IMR-90 (cell line): Measurements from ENCODE around the gene ABR. TPM values are rescaled to one million over a fixed set of nuclear protein-coding genes. Genes with fewer than 3 reads are reported as not detected.

ENCODE experiments used
- ATAC-seq: fragments of 200-7000 bp; cut with Tn5 transposase; 2 replicates; pipeline ENCODE4 v1.9.1; 2020; ENCODE audit warnings: low read depth, mild to moderate bottlenecking, moderate library complexity
- BruUV-seq: library from RNA; stranded (reverse); fragments of 400-500 nt; replicated peaks from 2 replicates; lab custom pipeline; 2021; lab: Mats Ljungman, UMichigan
- CTCF ChIA-PET: fragments of 300-600 bp; formaldehyde crosslinking; extraction: SDS; loops from one replicate; lab custom pipeline; 2021; ENCODE audit warnings: antibody characterized with exemption; lab: Yijun Ruan, JAX
- POLR2A ChIA-PET: fragments of 300-600 bp; sonication (Branson Sonifier 250); formaldehyde crosslinking; loops from one replicate; lab custom pipeline; 2022; ENCODE audit warnings: antibody characterized with exemption; ENCODE audit not compliant: unreplicated experiment; lab: Charles Lee
- DNase-seq: peaks from one replicate; pipeline ENCODE4 v3.0.0; 2013
- H2AFZ ChIP-seq: replicated peaks from 2 replicates; pipeline ENCODE3; 2013; ENCODE audit warnings: low read length, mild to moderate bottlenecking; ENCODE audit not compliant: poor library complexity
- H2AK5ac ChIP-seq: 2 replicates; pipeline ENCODE4 v1.6.1; 2013; ENCODE audit warnings: low read depth, low read length, inconsistent platforms
- H2AK9ac ChIP-seq: replicated peaks from 2 replicates; pipeline ENCODE3; 2013; ENCODE audit warnings: mild to moderate bottlenecking, low read depth, low read length, moderate library complexity; ENCODE audit not compliant: poor library complexity
- H2BK120ac ChIP-seq: 2 replicates; pipeline ENCODE4 v1.6.1; 2013; ENCODE audit warnings: low read depth, low read length, inconsistent platforms
- H2BK15ac ChIP-seq: 3 replicates; pipeline ENCODE4 v1.6.1; 2013; ENCODE audit warnings: low read depth, low read length, inconsistent platforms
- H2BK20ac ChIP-seq: 2 replicates; pipeline ENCODE4 v1.6.1; 2013; ENCODE audit warnings: low read depth, mild to moderate bottlenecking, inconsistent platforms, low read length, moderate library complexity
- H2BK5ac ChIP-seq: 2 replicates; pipeline ENCODE4 v1.6.1; 2013; ENCODE audit warnings: mild to moderate bottlenecking, low read depth, low read length, inconsistent platforms; ENCODE audit not compliant: poor library complexity, severe bottlenecking
- H3K14ac ChIP-seq: replicated peaks from 2 replicates; pipeline ENCODE4 v1.6.1; 2013; ENCODE audit warnings: low read depth, low read length, inconsistent platforms
- H3K18ac ChIP-seq: 2 replicates; pipeline ENCODE4 v1.6.1; 2013; ENCODE audit warnings: low read depth, low read length, control low read depth
- H3K23ac ChIP-seq: 2 replicates; pipeline ENCODE4 v1.6.1; 2013; ENCODE audit warnings: low read depth, low read length, inconsistent platforms
- H3K27ac ChIP-seq: 2 replicates; pipeline ENCODE4 v1.5.1; 2013; ENCODE audit warnings: mild to moderate bottlenecking, control low read depth, low read length; ENCODE audit not compliant: insufficient read depth
- H3K27me3 ChIP-seq: 2 replicates; pipeline ENCODE4 v1.6.1; 2013; ENCODE audit warnings: low read length; ENCODE audit not compliant: control insufficient read depth, insufficient read depth
- H3K36me3 ChIP-seq: 2 replicates; pipeline ENCODE4 v1.6.1; 2013; ENCODE audit warnings: low read length, mixed read lengths; ENCODE audit not compliant: control insufficient read depth, insufficient read depth
- H3K4ac ChIP-seq: 2 replicates; pipeline ENCODE4 v1.6.1; 2013; ENCODE audit warnings: low read depth, low read length, inconsistent platforms
- H3K4me1 ChIP-seq: 2 replicates; pipeline ENCODE4 v1.6.1; 2013; ENCODE audit warnings: low read length, mixed read lengths; ENCODE audit not compliant: control insufficient read depth, insufficient read depth
- H3K4me2 ChIP-seq: 2 replicates; pipeline ENCODE4 v1.6.1; 2013; ENCODE audit warnings: low read depth, mild to moderate bottlenecking, control low read depth, low read length, moderate library complexity
- H3K4me3 ChIP-seq: 2 replicates; pipeline ENCODE4 v1.5.1; 2013; ENCODE audit warnings: low read depth, mild to moderate bottlenecking, control low read depth, low read length, moderate library complexity; ENCODE audit not compliant: insufficient read depth
- H3K56ac ChIP-seq: 2 replicates; pipeline ENCODE4 v1.6.1; 2013; ENCODE audit warnings: low read length, inconsistent platforms; ENCODE audit not compliant: insufficient read depth; ENCODE audit errors: extremely low read depth
- H3K79me1 ChIP-seq, 2 experiments: 2 replicates each; pipeline ENCODE4 v1.6.1; 2013; ENCODE audit warnings: low read length in 2 of 2, inconsistent platforms in 1 of 2, low read depth in 1 of 2
- H3K9ac ChIP-seq: 2 replicates; pipeline ENCODE4 v1.6.1; 2013; ENCODE audit warnings: low read depth, low read length, control low read depth
- H3K9me1 ChIP-seq: 2 replicates; pipeline ENCODE4 v1.6.1; 2013; ENCODE audit warnings: low read length, inconsistent platforms; ENCODE audit not compliant: insufficient read depth
- H3K9me3 ChIP-seq: 2 replicates; pipeline ENCODE4 v1.6.1; 2013; ENCODE audit warnings: low read length; ENCODE audit not compliant: control insufficient read depth, insufficient read depth
- H4K20me1 ChIP-seq: 2 replicates; pipeline ENCODE4 v1.6.1; 2013; ENCODE audit warnings: low read length, inconsistent platforms; ENCODE audit not compliant: insufficient read depth
- H4K5ac ChIP-seq: 2 replicates; pipeline ENCODE4 v1.6.1; 2013; ENCODE audit warnings: mild to moderate bottlenecking, low read depth, low read length, control low read depth
- H4K8ac ChIP-seq, 2 experiments: 2 replicates each; pipeline ENCODE4 v1.6.1; 2013; ENCODE audit warnings: low read depth in 2 of 2, low read length in 2 of 2, control low read depth in 1 of 2, inconsistent platforms in 1 of 2
- H4K91ac ChIP-seq: 2 replicates; pipeline ENCODE4 v1.6.1; 2013; ENCODE audit warnings: low read depth, low read length, inconsistent platforms; ENCODE audit not compliant: insufficient read depth
- POLR2A ChIP-seq: IDR thresholded peaks from 2 replicates; pipeline ENCODE4 v1.6.1; 2012; ENCODE audit warnings: mild to moderate bottlenecking, low read depth, low read length
- WGBS, 2 experiments: methylation state at CpG; one replicate each; pipeline versions ENCODE4 v1.1.5 to v1.1.7; 2013; ENCODE audit warnings: missing lambda C conversion rate in 2 of 2; ENCODE audit not compliant: insufficient read length in 1 of 2; ENCODE audit errors: extremely low coverage in 2 of 2; 5-methylcytosine and 5-hydroxymethylcytosine counted together
- dilution Hi-C: fragments of 300-500 bp; cut with HindIII; formaldehyde crosslinking; loops from one replicate; pipeline ENCODE4 v1.14.3; 2018; ENCODE audit warnings: low sequenced_read_pairs; ENCODE audit not compliant: unreplicated experiment
- in situ Hi-C: fragments of 300-500 bp; cut with MboI; formaldehyde crosslinking; loops from 3 replicates; pipeline ENCODE4 v1.14.3; 2019; ENCODE audit warnings: low sequenced_read_pairs, inconsistent platforms, mixed read lengths
- intact Hi-C: fragments of 100-400 bp; cut with micrococcal nuclease; formaldehyde crosslinking; loops from 2 replicates; pipeline ENCODE4 v1.10.0; 2022
- polyA plus RNA-seq, 3 experiments: library from polyadenylated mRNA; depleted of rRNA; stranded (reverse); fragments of >200 nt; gene quantifications; 2 replicates each; pipeline ENCODE4 v1.2.3, GENCODE V29; 2012; ENCODE audit warnings: low replicate concordance in 1 of 3
- total RNA-seq: library from RNA; depleted of rRNA; stranded (reverse); fragments of >200 nt; gene quantifications from 2 replicates; pipeline ENCODE4 v1.2.3, GENCODE V29; 2012

The ABR gene
- total and polyA plus RNA-seq, 2 of the 4 experiments (the other 2 are of a cell fraction), result 28.3 to 79.7 TPM

GRCh38 chr17:1112875-1113274, 66.9 kb downstream of the ABR start:
- Histone ChIP-seq H3K4me2 (no peak overlapping the region), H3K14ac (no peak overlapping the region), H3K18ac (no peak overlapping the region), H3K9me3 (no peaks in the 10 kb centered on the region), H2BK20ac (no peak overlapping the region), H3K9me1 (peaks cover 17% of the 10 kb centered on the region), H3K27me3 (no peaks in the 10 kb centered on the region), H4K20me1 (peaks cover 20% of the 10 kb centered on the region), H3K4me1 (peaks cover 33% of the 10 kb centered on the region), H3K79me1 (peaks cover 8 to 51% of the 10 kb centered on the region in 2 experiments; a peak in 3 of 4 replicates), H4K91ac (no peak overlapping the region; the same call in 1 of the 2 replicates), H2AK5ac (peak overlapping the region; percentile 98; the same call in 1 of the 2 replicates), H3K27ac (no peak overlapping the region), H3K4ac (peak overlapping the region; percentile 4; the same call in 1 of the 2 replicates), H3K4me3 (no peak overlapping the region), H3K36me3 (peaks cover 2% of the 10 kb centered on the region; the same call in 1 of the 2 replicates), H2BK5ac (no peak overlapping the region), H4K5ac (no peak overlapping the region), H3K56ac (no peak overlapping the region), H3K9ac (no peak overlapping the region), H2AK9ac (no peak overlapping the region), H4K8ac (no peak overlapping the region), H2AFZ (no peak overlapping the region), H2BK15ac (peak overlapping the region; percentile 64; the same call in 1 of the 3 replicates), H2BK120ac (peak overlapping the region; percentile 1; the same call in 1 of the 2 replicates), H3K23ac (no peak overlapping the region)
- intact Hi-C loops (no loop called here), in situ Hi-C loops (no loop called here), dilution Hi-C loops (no loop called here)
- ChIA-PET POLR2A (no interaction called here), CTCF (no interaction called here)
- ATAC-seq, result no peak
- BruUV-seq, result no TSS peak
- no peak for TF ChIP-seq POLR2A
- WGBS, 2 experiments, result 82% methylated on average over 8 of the region's 10 CpGs; no CpG with 5 or more reads in 1 of the 2 experiments
- DNase-seq, result no peak
